HepG2 (cell line): Measurements from ENCODE around the gene USP34.

Experiments
- EHMT2 ChIP-seq: fragments of 200-600 bp; sonication (generic); IDR thresholded peaks from 2 replicates; pipeline ENCODE4 v1.7.0; 2017; ENCODE audit warnings: antibody characterized with exemption, low read depth, low read length, borderline replicate concordance
- FOXM1 ChIP-seq: sonication (generic); formaldehyde crosslinking; IDR thresholded peaks from 2 replicates; pipeline ENCODE4 v1.5.0; 2020; ENCODE audit warnings: missing genetic modification reagents
- HOXA5 ChIP-seq: sonication (generic); formaldehyde crosslinking; IDR thresholded peaks from 2 replicates; pipeline ENCODE4 v1.4.0; 2020; ENCODE audit warnings: missing genetic modification reagents
- RAD21 ChIP-seq: fragments of 450-650 bp; formaldehyde crosslinking; IDR thresholded peaks from 2 replicates; pipeline ENCODE4 v1.5.0; 2020; ENCODE audit warnings: mild to moderate bottlenecking
- SUZ12 ChIP-seq: fragments of 150-350 bp; IDR thresholded peaks from 2 replicates; pipeline ENCODE4 v1.6.1; 2014; ENCODE audit warnings: low read depth, low read length
- ZNF510 ChIP-seq: sonication (generic); formaldehyde crosslinking; IDR thresholded peaks from 2 replicates; pipeline ENCODE4 v1.4.0; 2020; ENCODE audit warnings: low read depth, mild to moderate bottlenecking, missing genetic modification reagents
- TF ChIP-seq, protein P1 (sequence below): sonication (generic); formaldehyde crosslinking; IDR thresholded peaks from 2 replicates; pipeline ENCODE4 v1.4.0; 2020; ENCODE audit warnings: low read depth, missing genetic modification reagents
- TF ChIP-seq, protein P2 (sequence below): sonication (generic); formaldehyde crosslinking; IDR thresholded peaks from 2 replicates; pipeline ENCODE4 v1.4.0; 2020; ENCODE audit warnings: mild to moderate bottlenecking, low read depth, missing genetic modification reagents
- TF ChIP-seq, protein P3 (sequence below): sonication (generic); formaldehyde crosslinking; conservative IDR thresholded peaks from 2 replicates; pipeline ENCODE4 v1.4.0; 2020; ENCODE audit warnings: missing genetic modification reagents
- TF ChIP-seq, protein P4 (sequence below): sonication (generic); formaldehyde crosslinking; IDR thresholded peaks from 2 replicates; pipeline ENCODE4 v1.9.0; 2021; ENCODE audit warnings: missing genetic modification reagents, mild to moderate bottlenecking, borderline replicate concordance
- TF ChIP-seq, protein P5 (sequence below): sonication (generic); formaldehyde crosslinking; IDR thresholded peaks from 2 replicates; pipeline ENCODE4 v1.4.0; 2020; ENCODE audit warnings: mild to moderate bottlenecking, missing genetic modification reagents

DNA sequence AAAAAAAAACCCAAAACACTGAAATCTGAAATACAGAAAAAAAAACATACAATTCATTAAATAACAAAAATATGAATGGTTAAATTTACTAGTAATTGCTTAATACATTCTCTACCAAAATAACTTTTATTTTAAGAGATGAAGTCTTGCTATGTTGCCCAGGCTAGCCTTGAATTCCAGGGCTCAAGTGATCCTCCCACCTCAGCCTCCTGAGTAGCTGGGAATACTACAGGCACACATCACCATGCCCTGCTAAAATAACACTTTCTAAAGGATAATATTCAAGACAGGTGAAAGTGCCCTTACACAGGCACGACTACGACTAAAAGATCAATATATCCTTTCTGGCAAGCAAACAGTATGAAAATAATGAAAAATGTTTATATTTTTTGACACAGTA lies 9.5 kb downstream of the USP34 start:
- TF ChIP-seq, protein P1, sequence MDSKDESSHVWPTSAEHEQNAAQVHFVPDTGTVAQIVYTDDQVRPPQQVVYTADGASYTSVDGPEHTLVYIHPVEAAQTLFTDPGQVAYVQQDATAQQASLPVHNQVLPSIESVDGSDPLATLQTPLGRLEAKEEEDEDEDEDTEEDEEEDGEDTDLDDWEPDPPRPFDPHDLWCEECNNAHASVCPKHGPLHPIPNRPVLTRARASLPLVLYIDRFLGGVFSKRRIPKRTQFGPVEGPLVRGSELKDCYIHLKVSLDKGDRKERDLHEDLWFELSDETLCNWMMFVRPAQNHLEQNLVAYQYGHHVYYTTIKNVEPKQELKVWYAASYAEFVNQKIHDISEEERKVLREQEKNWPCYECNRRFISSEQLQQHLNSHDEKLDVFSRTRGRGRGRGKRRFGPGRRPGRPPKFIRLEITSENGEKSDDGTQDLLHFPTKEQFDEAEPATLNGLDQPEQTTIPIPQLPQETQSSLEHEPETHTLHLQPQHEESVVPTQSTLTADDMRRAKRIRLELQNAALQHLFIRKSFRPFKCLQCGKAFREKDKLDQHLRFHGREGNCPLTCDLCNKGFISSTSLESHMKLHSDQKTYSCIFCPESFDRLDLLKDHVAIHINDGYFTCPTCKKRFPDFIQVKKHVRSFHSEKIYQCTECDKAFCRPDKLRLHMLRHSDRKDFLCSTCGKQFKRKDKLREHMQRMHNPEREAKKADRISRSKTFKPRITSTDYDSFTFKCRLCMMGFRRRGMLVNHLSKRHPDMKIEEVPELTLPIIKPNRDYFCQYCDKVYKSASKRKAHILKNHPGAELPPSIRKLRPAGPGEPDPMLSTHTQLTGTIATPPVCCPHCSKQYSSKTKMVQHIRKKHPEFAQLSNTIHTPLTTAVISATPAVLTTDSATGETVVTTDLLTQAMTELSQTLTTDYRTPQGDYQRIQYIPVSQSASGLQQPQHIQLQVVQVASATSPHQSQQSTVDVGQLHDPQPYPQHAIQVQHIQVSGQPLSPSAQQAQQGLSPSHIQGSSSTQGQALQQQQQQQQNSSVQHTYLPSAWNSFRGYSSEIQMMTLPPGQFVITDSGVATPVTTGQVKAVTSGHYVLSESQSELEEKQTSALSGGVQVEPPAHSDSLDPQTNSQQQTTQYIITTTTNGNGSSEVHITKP (CRISPR knock-in tag) = no peak
- TF ChIP-seq FOXM1 (CRISPR knock-in tag) (no peak), SUZ12 (no peak), RAD21 (CRISPR knock-in tag) (no peak), HOXA5 (CRISPR knock-in tag) (no peak), ZNF510 (CRISPR knock-in tag) (no peak), EHMT2 (no peak)
- TF ChIP-seq, protein P2, sequence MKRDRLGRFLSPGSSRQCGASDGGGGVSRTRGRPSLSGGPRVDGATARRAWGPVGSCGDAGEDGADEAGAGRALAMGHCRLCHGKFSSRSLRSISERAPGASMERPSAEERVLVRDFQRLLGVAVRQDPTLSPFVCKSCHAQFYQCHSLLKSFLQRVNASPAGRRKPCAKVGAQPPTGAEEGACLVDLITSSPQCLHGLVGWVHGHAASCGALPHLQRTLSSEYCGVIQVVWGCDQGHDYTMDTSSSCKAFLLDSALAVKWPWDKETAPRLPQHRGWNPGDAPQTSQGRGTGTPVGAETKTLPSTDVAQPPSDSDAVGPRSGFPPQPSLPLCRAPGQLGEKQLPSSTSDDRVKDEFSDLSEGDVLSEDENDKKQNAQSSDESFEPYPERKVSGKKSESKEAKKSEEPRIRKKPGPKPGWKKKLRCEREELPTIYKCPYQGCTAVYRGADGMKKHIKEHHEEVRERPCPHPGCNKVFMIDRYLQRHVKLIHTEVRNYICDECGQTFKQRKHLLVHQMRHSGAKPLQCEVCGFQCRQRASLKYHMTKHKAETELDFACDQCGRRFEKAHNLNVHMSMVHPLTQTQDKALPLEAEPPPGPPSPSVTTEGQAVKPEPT (CRISPR knock-in tag) = no peak
- TF ChIP-seq, protein P3, sequence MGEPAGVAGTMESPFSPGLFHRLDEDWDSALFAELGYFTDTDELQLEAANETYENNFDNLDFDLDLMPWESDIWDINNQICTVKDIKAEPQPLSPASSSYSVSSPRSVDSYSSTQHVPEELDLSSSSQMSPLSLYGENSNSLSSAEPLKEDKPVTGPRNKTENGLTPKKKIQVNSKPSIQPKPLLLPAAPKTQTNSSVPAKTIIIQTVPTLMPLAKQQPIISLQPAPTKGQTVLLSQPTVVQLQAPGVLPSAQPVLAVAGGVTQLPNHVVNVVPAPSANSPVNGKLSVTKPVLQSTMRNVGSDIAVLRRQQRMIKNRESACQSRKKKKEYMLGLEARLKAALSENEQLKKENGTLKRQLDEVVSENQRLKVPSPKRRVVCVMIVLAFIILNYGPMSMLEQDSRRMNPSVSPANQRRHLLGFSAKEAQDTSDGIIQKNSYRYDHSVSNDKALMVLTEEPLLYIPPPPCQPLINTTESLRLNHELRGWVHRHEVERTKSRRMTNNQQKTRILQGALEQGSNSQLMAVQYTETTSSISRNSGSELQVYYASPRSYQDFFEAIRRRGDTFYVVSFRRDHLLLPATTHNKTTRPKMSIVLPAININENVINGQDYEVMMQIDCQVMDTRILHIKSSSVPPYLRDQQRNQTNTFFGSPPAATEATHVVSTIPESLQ = no peak
- TF ChIP-seq, protein P4, sequence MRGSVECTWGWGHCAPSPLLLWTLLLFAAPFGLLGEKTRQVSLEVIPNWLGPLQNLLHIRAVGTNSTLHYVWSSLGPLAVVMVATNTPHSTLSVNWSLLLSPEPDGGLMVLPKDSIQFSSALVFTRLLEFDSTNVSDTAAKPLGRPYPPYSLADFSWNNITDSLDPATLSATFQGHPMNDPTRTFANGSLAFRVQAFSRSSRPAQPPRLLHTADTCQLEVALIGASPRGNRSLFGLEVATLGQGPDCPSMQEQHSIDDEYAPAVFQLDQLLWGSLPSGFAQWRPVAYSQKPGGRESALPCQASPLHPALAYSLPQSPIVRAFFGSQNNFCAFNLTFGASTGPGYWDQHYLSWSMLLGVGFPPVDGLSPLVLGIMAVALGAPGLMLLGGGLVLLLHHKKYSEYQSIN (CRISPR knock-in tag) = no peak
- TF ChIP-seq, protein P5, sequence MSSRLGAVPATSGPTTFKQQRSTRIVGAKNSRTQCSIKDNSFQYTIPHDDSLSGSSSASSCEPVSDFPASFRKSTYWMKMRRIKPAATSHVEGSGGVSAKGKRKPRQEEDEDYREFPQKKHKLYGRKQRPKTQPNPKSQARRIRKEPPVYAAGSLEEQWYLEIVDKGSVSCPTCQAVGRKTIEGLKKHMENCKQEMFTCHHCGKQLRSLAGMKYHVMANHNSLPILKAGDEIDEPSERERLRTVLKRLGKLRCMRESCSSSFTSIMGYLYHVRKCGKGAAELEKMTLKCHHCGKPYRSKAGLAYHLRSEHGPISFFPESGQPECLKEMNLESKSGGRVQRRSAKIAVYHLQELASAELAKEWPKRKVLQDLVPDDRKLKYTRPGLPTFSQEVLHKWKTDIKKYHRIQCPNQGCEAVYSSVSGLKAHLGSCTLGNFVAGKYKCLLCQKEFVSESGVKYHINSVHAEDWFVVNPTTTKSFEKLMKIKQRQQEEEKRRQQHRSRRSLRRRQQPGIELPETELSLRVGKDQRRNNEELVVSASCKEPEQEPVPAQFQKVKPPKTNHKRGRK (CRISPR knock-in tag) = no peak
